Stimulated activated naive CD8-positive, alpha-beta T cell treated with anti-CD3 and anti-CD28 coated beads, Interleukin-15, Interleukin-2, amounts not matched to agents 100 ng/mL and 50 ng/mL, for 24 hours (primary cell): Measurements from ENCODE around the gene SCFD1.
"Not testable (repeated sequence)": the region's sequence is repeated elsewhere in the genome, so short reads cannot be mapped to it uniquely, and the experiment has no call there.

Experiments used
- H3K27ac Mint-ChIP-seq: one replicate; pipeline ENCODE4 v1.8.0; 2021; ENCODE audit warnings: mild to moderate bottlenecking, mixed read lengths
- H3K27me3 Mint-ChIP-seq: one replicate; pipeline ENCODE4 v1.8.0; 2021; ENCODE audit warnings: mixed read lengths
- H3K36me3 Mint-ChIP-seq: one replicate; pipeline ENCODE4 v1.8.0; 2021; ENCODE audit warnings: low read depth, mixed read lengths
- H3K4me1 Mint-ChIP-seq: one replicate; pipeline ENCODE4 v1.8.0; 2021; ENCODE audit warnings: low read depth, mixed read lengths
- H3K4me3 Mint-ChIP-seq: one replicate; pipeline ENCODE4 v1.8.0; 2021; ENCODE audit warnings: mild to moderate bottlenecking, mixed read lengths
- H3K9me3 Mint-ChIP-seq: one replicate; pipeline ENCODE4 v1.8.0; 2021; ENCODE audit warnings: mixed read lengths

SCFD1 gene

GRCh38 chr14:30632730-30633129, 10.6 kb downstream of the SCFD1 start:
- Mint-ChIP-seq H3K36me3 (peaks cover 51% of the 10 kb centered on the region), H3K27me3 (no peaks in the 10 kb centered on the region), H3K4me1 (peaks cover 7% of the 10 kb centered on the region), H3K27ac (no peak overlapping the region), H3K4me3 (no peak overlapping the region), H3K9me3 (no peaks in the 10 kb centered on the region)

- Mint-ChIP-seq H3K4me3 (no peak overlapping the region), H3K9me3 (no peaks in the 10 kb centered on the region), H3K27me3 (no peaks in the 10 kb centered on the region), H3K27ac (no peak overlapping the region), H3K36me3 (peaks cover 65% of the 10 kb centered on the region), H3K4me1 (no peaks in the 10 kb centered on the region)
These were observed 16.8 kb downstream of the SCFD1 start for GRCh38 chr14:30638926-30639325.

GRCh38 chr14:30641207-30641606, 19.1 kb downstream of the SCFD1 start:
- Mint-ChIP-seq H3K27ac (no peak overlapping the region), H3K4me3 (no peak overlapping the region), H3K4me1 (no peaks in the 10 kb centered on the region), H3K36me3 (peaks cover 70% of the 10 kb centered on the region), H3K27me3 (no peaks in the 10 kb centered on the region), H3K9me3 (peaks cover 4% of the 10 kb centered on the region)

GRCh38 chr14:30644462-30644861, 22.3 kb downstream of the SCFD1 start:
- H3K4me3 Mint-ChIP-seq, H3K4me1 Mint-ChIP-seq, H3K9me3 Mint-ChIP-seq, H3K27me3 Mint-ChIP-seq, H3K27ac Mint-ChIP-seq: not testable (repeated sequence)
- H3K36me3 Mint-ChIP-seq = peaks cover 58% of the 10 kb centered on the region

DNA sequence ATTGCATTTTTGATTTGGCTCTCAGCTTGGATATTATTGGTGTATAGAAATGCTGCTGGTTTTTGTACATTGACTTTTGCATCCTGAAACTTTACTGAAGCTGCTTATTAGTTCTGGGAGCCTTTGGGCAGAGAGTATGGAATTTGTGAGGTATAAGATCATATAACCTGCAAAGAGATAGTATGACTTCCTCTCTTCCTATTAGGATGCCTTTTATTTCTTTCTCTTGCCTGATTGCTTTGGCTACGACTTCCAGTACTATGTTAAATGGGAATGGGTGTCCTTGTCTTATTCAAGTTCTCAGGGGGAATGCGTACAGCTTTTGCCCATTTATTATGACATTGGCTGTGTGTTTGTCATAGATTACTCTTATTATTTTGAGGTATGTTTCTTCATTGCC, 23.5 kb downstream of the SCFD1 start:
- Mint-ChIP-seq H3K4me3 (no peak overlapping the region), H3K4me1 (no peaks in the 10 kb centered on the region), H3K27me3 (no peaks in the 10 kb centered on the region), H3K27ac (no peak overlapping the region), H3K36me3 (peaks cover 58% of the 10 kb centered on the region), H3K9me3 (peaks cover 4% of the 10 kb centered on the region)

DNA sequence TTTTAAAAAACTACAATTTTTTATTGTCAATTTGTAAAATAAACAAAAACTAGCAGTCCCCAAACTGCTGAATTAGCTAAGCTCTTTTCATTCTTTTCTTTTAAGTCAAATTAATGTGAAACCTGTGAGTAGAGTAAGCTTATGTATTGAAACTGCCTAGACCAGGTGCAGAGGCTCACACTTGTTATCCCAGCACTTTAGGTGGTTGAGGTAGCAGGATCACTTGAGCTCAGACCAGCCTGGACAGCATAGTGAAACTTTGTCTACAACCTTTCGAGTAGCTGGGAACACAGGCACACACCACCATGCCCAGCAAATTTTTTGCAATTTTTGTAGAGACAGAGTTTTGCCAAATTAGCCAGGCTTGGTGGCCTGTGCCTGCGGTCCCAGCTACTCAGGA, 26.4 kb downstream of the SCFD1 start:
- Mint-ChIP-seq H3K4me3 (no peak overlapping the region), H3K27ac (no peak overlapping the region), H3K36me3 (peaks cover 58% of the 10 kb centered on the region), H3K27me3 (no peaks in the 10 kb centered on the region), H3K4me1 (no peaks in the 10 kb centered on the region), H3K9me3 (peaks cover 4% of the 10 kb centered on the region)

- Mint-ChIP-seq H3K27ac (no peak overlapping the region), H3K4me3 (no peak overlapping the region), H3K27me3 (no peaks in the 10 kb centered on the region), H3K9me3 (no peaks in the 10 kb centered on the region), H3K4me1 (no peaks in the 10 kb centered on the region), H3K36me3 (peaks cover 34% of the 10 kb centered on the region)
These were observed 29.8 kb downstream of the SCFD1 start for GRCh38 chr14:30651937-30652336.

DNA sequence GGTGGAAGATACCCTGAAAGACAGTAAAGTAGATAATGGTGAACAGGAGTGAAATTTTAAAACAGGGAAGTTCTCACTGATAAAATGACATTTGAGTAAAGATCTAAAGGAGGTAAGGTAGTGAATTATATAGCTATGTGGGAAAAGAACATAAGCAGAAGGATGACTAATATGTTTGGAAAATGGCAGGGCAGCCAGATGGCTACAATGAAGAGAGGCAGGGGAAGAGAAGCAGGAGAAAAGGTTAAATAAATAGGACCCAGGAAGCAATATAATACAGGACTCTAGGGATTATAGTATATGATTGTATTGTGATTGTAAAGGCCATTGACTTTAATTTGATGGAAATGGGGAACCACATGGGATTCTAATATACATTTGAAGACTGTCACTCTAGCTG, 33.0 kb downstream of the SCFD1 start:
- Mint-ChIP-seq H3K27ac (no peak overlapping the region), H3K4me3 (no peak overlapping the region), H3K4me1 (no peaks in the 10 kb centered on the region), H3K9me3 (no peaks in the 10 kb centered on the region), H3K36me3 (peaks cover 33% of the 10 kb centered on the region), H3K27me3 (no peaks in the 10 kb centered on the region)

- Mint-ChIP-seq H3K27me3 (no peaks in the 10 kb centered on the region), H3K4me3 (no peak overlapping the region), H3K9me3 (no peaks in the 10 kb centered on the region), H3K4me1 (no peaks in the 10 kb centered on the region), H3K36me3 (peaks cover 33% of the 10 kb centered on the region), H3K27ac (no peak overlapping the region)
These were observed 33.5 kb downstream of the SCFD1 start for GRCh38 chr14:30655658-30656057.

- H3K9me3 Mint-ChIP-seq = no peaks in the 10 kb centered on the region
- H3K27ac Mint-ChIP-seq = no peak overlapping the region
- H3K4me3 Mint-ChIP-seq = no peak overlapping the region
- H3K36me3 Mint-ChIP-seq = peaks cover 34% of the 10 kb centered on the region
- no peaks in the 10 kb centered on the region for H3K4me1 Mint-ChIP-seq
- H3K27me3 Mint-ChIP-seq = no peaks in the 10 kb centered on the region
These were observed 34.1 kb downstream of the SCFD1 start for GRCh38 chr14:30656190-30656632.

- Mint-ChIP-seq H3K4me3 (no peak overlapping the region), H3K27ac (no peak overlapping the region), H3K27me3 (no peaks in the 10 kb centered on the region), H3K9me3 (no peaks in the 10 kb centered on the region), H3K4me1 (no peaks in the 10 kb centered on the region), H3K36me3 (peaks cover 29% of the 10 kb centered on the region)
These were observed 34.9 kb downstream of the SCFD1 start for GRCh38 chr14:30657050-30657449.

DNA sequence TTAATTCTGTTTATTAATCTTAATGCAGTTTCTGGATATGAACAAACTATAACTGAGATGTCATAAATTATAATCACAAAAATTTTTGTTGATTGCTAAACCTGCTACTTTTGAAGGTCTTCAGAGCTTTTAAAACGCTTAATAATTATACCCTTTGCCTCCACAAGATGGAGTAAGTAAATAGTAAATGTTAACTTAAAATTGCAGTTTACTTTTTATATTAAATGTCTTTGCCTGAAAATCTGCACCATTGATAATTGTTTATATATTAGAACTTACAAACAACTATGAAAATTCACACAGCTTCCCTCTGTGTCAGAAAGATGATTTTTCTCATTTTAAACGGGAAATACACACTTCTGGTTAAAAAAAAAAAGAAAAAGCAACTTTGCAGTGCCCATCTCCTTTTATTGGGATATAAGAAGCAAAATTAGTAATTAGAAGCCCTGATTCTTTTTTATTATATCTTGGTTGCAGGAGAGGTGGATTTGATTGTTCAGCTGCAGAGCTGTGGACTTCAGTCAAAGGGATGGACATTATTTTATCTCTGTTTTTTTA, 35.6 kb downstream of the SCFD1 start:
- Mint-ChIP-seq H3K27me3 (no peaks in the 10 kb centered on the region), H3K4me1 (no peaks in the 10 kb centered on the region), H3K27ac (no peak overlapping the region), H3K9me3 (no peaks in the 10 kb centered on the region), H3K4me3 (no peak overlapping the region), H3K36me3 (peaks cover 33% of the 10 kb centered on the region)

DNA sequence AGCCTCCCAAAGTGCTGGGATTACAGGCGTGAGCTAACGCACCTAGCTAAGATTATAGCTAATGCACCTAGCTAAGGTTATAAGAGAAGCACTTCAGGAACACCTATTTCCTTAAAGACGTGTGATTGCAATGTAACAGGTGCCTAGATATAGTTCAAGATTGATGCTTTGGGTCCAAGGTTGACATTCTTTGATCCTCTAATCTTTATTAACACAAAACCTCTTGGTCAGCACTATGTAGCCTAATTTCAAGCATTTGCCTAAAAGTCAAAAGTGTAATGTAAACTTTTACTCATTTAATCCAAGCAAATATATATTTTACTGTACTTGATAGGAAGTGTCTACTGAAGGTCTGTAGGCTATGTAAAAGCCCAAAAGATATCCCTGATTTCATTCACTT, 36.5 kb downstream of the SCFD1 start:
- H3K4me3 Mint-ChIP-seq = no peak overlapping the region
- H3K4me1 Mint-ChIP-seq = no peaks in the 10 kb centered on the region
- peaks cover 35% of the 10 kb centered on the region for H3K36me3 Mint-ChIP-seq
- H3K27me3 Mint-ChIP-seq = no peaks in the 10 kb centered on the region
- H3K27ac Mint-ChIP-seq = no peak overlapping the region
- H3K9me3 Mint-ChIP-seq = no peaks in the 10 kb centered on the region

DNA sequence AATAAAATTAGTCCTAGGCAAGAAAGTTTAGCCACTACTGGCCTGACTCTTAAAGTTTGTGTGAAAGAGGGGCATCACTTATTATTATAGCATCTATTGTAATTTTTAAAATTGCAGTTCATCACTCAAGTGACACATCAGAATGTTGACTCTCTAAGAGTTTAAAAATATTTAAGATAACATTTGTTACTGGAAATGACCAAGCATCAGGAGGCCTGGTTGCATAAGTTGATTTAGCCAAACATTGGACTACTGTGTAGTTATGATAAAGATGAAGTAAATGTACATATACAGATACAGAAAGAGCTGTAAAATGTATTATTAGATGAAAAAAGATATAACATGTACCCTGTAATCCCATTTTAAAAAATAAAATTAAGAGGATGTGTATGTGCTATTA, 47.5 kb downstream of the SCFD1 start:
- Mint-ChIP-seq H3K4me1 (no peaks in the 10 kb centered on the region), H3K27ac (no peak overlapping the region), H3K36me3 (peaks cover 34% of the 10 kb centered on the region), H3K9me3 (no peaks in the 10 kb centered on the region), H3K27me3 (no peaks in the 10 kb centered on the region), H3K4me3 (no peak overlapping the region)

DNA sequence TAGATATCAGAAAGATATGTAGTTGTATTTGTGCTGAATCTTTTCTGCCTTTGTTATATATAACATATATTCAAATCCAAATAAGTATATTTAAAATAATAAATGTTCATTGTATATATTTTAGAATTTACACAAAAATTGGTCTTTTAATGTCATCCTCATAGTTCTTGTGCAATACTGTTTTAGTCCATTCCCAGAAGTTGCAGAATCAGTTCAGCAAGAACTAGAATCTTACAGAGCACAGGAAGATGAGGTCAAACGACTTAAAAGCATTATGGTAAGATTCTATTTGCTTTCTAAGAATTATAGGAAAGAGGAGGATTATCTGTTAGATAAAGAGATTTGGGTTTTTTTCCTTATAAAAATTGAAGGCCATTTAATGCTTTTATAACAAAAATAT, 51.0 kb downstream of the SCFD1 start:
- Mint-ChIP-seq H3K36me3 (peaks cover 45% of the 10 kb centered on the region), H3K4me3 (no peak overlapping the region), H3K27ac (no peak overlapping the region), H3K9me3 (no peaks in the 10 kb centered on the region), H3K4me1 (no peaks in the 10 kb centered on the region), H3K27me3 (no peaks in the 10 kb centered on the region)

DNA sequence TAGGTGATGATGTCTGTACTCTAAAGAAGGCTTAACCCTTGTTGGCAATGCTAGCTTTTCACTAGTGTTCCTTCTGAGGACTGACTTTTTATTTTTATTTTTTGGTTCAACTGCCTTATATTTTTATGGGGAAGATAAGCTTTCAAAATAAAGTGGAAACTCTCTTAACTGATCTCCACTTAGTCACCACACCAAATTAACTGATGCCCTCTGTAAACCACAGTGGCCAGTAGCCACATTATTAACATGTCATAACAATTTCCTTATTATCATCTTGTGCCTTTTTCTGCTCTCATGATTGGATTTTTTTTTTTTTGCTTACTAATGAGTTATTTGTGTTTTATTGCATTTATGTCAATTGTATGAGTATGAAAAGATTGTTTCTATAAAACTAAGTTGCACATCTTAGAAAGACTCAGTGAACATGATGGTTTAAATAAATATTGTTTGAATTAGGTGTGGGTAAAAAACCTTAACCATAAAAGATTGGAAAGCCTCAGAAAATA, 56.9 kb downstream of the SCFD1 start:
- Mint-ChIP-seq H3K36me3 (peaks cover 69% of the 10 kb centered on the region), H3K4me1 (no peaks in the 10 kb centered on the region), H3K4me3 (no peak overlapping the region), H3K27me3 (no peaks in the 10 kb centered on the region), H3K27ac (no peak overlapping the region), H3K9me3 (peaks cover 5% of the 10 kb centered on the region)
